Right atrium auricular region (tissue), 2 donors: ENCODE results near the gene LENG1. TPM values are rescaled to one million over a fixed set of nuclear protein-coding genes. Genes with fewer than 3 reads are reported as not detected.

Experiments used
- DNase-seq: peaks from one replicate; pipeline ENCODE4 v3.0.0-alpha.2; 2019; ENCODE audit warnings: low spot score
- H3K27ac ChIP-seq, 2 donors: fragments of 200-600 bp; sonication (generic); 1 replicate in 1 of 2; 2 replicates in 1 of 2; pipeline ENCODE4 v1.5.1; 2016 to 2019
- H3K27me3 ChIP-seq, 2 donors: fragments of 200-600 bp; sonication (generic); one replicate each; pipeline versions ENCODE4 v1.5.1 to v1.6.0; 2017 to 2019
- H3K36me3 ChIP-seq: fragments of 200-600 bp; sonication (generic); one replicate; pipeline ENCODE4 v1.5.1; 2016
- H3K4me1 ChIP-seq, 2 donors: fragments of 200-600 bp; sonication (generic); one replicate each; pipeline versions ENCODE4 v1.5.1 to v1.6.0; 2017 to 2019
- H3K4me3 ChIP-seq, 2 donors: fragments of 200-600 bp; sonication (generic); 1 replicate in 1 of 2; 2 replicates in 1 of 2; pipeline ENCODE4 v1.5.1; 2017 to 2019; ENCODE audit warnings: mild to moderate bottlenecking in 1 of 2, moderate library complexity in 1 of 2
- H3K9me3 ChIP-seq, 2 donors: fragments of 200-600 bp; sonication (generic); one replicate each; pipeline ENCODE4 v1.5.1; 2019
- CTCF ChIP-seq, 2 donors: fragments of 200-600 bp; sonication (generic); IDR thresholded peaks; one replicate each; pipeline ENCODE4 v1.5.1; 2019; ENCODE audit warnings: antibody characterized with exemption in 2 of 2
- total RNA-seq, 2 donors: library from RNA; depleted of rRNA; stranded (reverse); fragments of >200 nt; gene quantifications; one replicate each; pipeline ENCODE4 v1.1.0, GENCODE V29; 2016

LENG1 gene
- total RNA-seq, 2 donors from 2014 or later, result 6.3 to 10.0 TPM

GRCh38 chr19:54138489-54139256 is 20.8 kb downstream of the LENG1 start:
- TF ChIP-seq CTCF (IDR thresholded peaks at IDR 0.05), result no peak
- H3K4me1 ChIP-seq, result peaks cover 0 to 44% of the 10 kb centered on the region in 2 donors
- H3K9me3 ChIP-seq, result no peaks in the 10 kb centered on the region
- no peaks in the 10 kb centered on the region for H3K27me3 ChIP-seq
- peaks cover 13% of the 10 kb centered on the region for H3K36me3 ChIP-seq
- peak overlapping the region; percentile 92 to 97 for H3K27ac ChIP-seq
- no peak for DNase-seq
- H3K4me3 ChIP-seq, result peak overlapping the region; percentile 97 to 99

- DNase-seq, result no peak
- H3K4me3 ChIP-seq, result peak within 1 kb of the TSS; percentile 97 to 99
- peaks cover 0 to 44% of the 10 kb centered on the region in 2 donors for H3K4me1 ChIP-seq
- peak within 1 kb of the TSS; percentile 92 to 97 for H3K27ac ChIP-seq
- H3K27me3 ChIP-seq, result no peaks in the 10 kb centered on the region
- H3K36me3 ChIP-seq, result peaks cover 5% of the 10 kb centered on the region
- TF ChIP-seq CTCF (IDR thresholded peaks at IDR 0.05), result peak in 1 of 2 donors; percentile 13
- no peaks in the 10 kb centered on the region for H3K9me3 ChIP-seq
These were observed 21.6 kb downstream of the LENG1 start, which contains the start of gene CNOT3 for GRCh38 chr19:54137699-54138488. Gene CNOT3, plus strand, starts transcription at chr19:54137762. Its CDS starts 5,217 bp downstream, at chr19:54142979.

GRCh38 chr19:54136864-54137698 is 22.4 kb downstream of the LENG1 start:
- Histone ChIP-seq H3K27ac (peak overlapping the region; percentile 92 to 97), H3K27me3 (no peaks in the 10 kb centered on the region), H3K4me3 (peak overlapping the region; percentile 97 to 99), H3K4me1 (peaks cover 0 to 44% of the 10 kb centered on the region in 2 donors), H3K9me3 (no peaks in the 10 kb centered on the region), H3K36me3 (no peaks in the 10 kb centered on the region)
- TF ChIP-seq CTCF (IDR thresholded peaks at IDR 0.05), result no peak
- DNase-seq, result peak; percentile 100

- Histone ChIP-seq H3K27me3 (no peaks in the 10 kb centered on the region), H3K9me3 (no peaks in the 10 kb centered on the region), H3K27ac (no peak overlapping the region), H3K4me1 (peaks cover 0 to 40% of the 10 kb centered on the region in 2 donors), H3K36me3 (peaks cover 7% of the 10 kb centered on the region), H3K4me3 (peak overlapping the region; percentile 15 to 51)
- TF ChIP-seq CTCF (IDR thresholded peaks at IDR 0.05), result no peak
- DNase-seq, result peak; percentile 59
These were observed 23.2 kb downstream of the LENG1 start for GRCh38 chr19:54136086-54136863.
